GM19240 (cell line): ENCODE measurements around the gene TBC1D2.

Experiments
- DNase-seq: peaks from one replicate; pipeline ENCODE4 v3.0.0; 2011; ENCODE audit warnings: low spot score; ENCODE audit not compliant: insufficient read length

TBC1D2 gene

DNA sequence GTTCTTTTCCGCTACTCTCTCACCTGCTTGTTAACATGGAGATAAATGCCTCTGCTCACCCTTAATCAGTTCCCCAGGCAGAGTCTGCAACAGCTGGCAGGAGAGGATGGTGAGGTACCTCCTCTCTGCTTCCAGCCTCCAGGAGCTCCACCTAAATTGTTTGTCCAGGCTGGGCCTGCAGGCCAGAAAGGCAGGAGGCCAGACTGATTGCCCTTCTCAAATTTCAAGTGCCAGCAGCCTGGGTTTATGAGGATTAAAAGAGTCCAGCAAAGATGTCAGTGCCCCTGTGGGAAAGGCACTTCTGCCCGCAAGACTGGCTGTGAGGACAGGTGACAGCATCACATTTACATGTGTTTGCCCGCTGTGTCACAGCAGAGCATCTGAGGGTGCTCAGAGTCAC is 82.8 kb downstream of the TBC1D2 start:
- no peak for DNase-seq

DNA sequence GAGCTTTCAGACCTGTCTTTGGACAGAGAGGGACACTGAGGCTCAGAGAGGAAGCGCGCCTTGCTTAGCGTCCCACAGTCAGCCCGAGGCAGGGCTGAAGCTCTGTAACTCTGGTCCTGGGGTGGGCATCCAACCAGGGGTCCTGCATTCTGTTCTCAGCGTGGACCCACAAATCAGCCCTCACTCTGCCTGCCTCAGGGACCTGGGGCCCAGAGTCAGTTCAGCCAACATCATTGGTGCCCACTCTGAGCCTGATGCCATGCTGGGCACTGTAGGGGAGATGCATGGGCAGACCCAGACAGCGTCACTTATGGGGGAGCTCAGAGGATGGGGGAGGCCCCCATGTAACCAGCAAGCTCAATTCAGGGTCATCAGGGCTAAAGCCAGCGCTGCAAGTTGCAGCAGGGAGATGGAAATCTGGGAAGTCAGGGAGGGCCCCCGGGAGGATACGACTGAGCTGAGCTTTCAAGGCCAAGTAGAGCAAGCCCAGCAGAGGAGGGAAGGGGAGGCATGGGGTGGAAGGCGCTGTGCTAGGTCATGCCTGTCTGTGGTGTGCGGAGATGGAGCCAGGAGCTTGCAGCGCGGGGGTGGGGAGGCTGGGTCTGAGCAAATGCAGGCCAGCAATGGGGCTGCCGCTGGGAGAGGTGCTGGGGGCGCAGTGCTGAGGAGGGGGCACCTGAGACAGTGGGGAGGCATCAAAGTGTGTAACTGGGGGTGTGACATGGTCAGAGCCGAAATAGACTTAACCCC is 84.1 kb downstream of the TBC1D2 start:
- no peak for DNase-seq

DNA sequence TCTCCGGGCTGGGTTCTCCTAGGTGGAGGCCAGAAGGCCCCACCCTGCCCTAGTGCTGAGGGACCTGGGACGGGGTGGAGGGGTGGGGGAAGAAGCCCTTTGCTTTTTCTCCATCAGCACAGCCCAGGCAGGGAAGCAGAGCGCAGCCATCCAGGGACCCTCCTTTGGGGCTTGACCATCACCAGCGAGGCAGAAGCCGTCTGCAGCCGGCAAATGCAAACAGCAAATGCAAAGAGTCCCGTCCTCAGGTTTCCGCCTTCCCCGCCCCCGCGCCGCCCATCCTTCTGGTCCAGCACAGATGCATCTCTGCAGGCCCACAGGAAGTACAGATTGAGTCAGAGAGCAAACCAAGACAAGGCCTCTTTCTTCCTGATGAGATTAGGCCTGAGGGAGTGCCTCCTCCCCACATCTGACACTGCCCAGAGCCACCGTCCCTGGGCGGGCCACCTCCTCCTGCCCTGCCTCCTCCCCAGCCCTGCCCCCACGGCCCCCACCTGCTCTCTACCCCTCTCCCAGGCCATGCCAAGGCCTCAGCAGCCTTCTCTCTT is 86.4 kb downstream of the TBC1D2 start:
- peak; percentile 93 for DNase-seq

DNA sequence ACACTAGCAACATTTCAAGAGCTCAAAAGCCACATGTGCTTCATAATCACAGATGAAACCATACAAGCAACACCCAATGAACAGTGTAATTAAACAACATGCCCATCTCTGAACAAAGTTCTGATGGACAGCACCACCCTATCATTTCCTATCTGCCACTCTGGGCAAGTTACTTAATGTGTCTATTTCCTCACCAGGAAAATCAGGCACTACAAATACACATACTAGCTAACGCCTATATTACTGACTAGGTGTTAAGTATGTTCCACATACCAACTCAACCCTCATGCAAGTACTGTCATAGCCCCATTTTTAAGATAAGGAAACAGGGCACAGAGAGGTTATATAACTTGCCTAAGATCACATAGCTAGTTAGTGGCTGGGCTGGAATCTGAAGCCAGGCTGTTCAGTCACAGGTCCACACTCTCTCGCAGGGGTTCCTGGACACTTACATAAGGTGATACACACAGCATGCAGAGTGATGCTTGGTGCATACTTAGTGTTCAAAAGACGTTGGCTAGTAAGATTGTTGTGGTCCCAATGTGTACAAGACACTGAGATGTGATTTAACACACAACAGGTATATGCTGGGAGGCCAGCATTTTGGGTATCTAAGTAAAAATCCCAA is 87.2 kb downstream of the TBC1D2 start:
- no peak for DNase-seq

DNA sequence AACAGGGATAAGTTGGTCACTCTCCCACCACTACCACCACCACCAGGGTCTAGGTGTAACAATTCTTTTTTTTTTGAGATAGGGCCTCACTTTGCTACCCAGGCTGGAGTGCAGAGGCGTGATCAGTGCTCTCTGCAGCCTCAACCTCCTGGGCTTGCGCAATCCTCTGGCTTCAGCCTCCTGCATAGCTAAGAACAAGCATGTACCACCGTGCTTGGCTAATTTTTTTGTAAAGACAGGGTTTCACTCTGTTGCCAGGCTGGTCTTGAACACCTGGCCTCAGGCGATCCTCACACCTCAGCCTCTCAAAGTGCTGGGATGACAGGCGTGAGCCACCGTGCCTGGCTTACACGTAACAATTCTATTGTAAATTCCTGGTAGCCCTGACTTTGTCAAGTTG is 90.5 kb downstream of the TBC1D2 start:
- no peak for DNase-seq

DNA sequence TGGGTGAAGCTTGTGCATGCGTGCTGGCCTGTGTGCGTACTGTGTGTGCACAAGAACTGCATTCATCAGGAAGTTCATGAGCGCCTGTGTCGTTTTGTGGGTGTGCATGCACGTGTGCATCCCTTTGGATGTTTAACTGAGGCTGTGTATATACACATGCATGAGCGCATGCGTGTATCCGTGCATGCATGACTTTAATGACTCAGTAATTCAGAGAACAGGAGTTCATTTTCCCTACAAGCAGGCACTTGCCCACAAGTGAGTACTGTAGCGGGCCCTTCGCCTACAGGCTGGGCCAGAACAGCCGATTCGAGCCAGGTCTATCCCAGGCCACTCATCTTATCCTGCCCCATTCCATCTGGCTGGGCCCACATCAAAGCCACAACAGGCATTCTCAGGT is 92.8 kb downstream of the TBC1D2 start:
- DNase-seq, result no peak

DNA sequence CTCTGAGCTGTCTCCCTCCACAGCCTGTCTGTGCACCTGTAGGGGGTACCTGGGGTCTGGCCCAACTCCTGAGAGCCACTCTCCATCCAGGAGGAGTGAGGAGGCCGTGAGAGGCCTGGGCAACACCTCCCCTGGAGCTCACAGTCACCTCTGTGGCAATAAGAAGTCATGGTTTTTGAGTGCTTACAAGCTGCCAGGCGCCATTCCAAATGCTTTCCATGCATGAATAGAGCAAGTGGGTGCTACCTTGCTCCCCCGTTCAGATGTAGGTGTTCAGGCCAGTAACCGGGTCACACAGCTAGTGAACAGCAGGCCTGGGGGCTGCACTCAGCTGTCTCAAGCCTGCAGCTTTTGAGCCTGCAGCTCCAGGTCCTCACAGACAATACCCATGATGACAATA is 93.6 kb downstream of the TBC1D2 start:
- DNase-seq, result no peak

DNA sequence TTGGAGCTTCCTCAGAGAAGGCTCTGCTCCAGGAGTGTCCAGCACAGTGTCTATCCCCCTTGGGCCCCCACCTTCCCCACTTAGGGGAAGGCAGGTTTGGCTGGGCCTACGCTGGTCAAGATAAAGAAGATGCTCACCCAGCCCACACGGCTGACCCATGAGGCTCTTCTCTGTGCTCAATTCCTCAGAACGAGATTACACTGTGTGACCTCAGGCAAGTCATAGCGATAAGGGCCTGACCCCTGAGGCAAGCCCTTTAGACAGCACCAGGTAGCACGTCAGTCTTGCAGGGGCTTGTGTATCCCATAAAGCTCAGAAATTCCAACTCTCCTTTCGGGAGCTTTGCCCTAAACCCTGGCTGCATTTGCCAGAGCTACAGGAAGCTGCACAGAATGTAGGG is 95.7 kb downstream of the TBC1D2 start:
- DNase-seq, result no peak

DNA sequence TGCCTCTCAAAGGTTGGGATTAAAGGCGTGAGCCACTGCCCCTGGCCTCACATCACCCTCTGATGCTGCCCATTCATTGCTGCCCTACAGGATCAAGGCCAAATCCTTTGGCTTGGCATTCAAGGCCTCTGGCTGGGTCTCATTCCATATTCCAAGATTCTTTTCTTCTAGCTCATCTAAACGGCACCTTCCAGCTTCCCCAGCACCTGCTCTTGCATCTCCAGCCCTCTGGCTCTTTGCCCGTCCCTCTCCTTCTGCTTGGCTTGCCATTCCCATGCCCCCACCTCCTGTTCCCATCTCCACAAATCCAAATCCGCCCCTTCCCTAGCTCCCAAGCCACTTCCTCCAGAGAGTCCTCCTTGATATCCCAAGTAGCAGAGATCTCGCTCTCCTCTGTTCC is 96.1 kb downstream of the TBC1D2 start:
- no peak for DNase-seq

DNA sequence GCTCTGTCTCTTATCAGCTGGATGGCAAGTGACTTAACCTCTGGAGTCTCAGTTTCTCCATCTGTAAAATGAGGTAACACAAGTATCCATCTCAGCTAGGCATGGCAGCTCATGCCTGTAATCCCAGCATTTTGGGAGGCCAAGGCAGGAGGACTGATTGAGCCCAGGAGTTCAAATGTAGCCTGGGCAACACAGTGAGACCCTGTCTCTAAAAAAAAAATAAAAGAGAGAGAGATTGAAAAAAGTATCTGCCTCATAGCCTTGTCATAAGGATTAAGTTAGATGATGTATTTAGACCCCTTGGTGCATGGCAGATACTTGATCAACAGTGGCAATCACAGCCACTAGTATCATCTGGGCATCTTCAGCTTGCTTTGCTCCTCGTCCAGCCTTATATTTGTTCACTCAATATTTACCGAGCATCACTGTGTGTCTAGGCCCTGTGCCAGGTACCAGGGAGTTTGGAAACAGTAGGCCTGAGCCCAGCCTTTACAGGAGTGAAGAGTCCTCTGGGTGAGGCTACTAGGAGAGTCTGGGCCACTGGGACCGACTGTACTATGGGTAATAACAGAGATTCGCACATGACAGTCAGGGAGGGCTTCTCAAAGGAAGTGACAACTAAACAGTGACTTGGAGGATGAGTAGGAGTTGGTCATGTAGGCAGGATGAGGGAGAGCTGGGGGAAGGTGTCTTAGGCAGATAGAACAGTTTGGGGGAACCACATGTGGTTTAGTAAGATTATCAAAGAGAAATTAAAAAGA is 97.2 kb downstream of the TBC1D2 start:
- DNase-seq, result no peak

DNA sequence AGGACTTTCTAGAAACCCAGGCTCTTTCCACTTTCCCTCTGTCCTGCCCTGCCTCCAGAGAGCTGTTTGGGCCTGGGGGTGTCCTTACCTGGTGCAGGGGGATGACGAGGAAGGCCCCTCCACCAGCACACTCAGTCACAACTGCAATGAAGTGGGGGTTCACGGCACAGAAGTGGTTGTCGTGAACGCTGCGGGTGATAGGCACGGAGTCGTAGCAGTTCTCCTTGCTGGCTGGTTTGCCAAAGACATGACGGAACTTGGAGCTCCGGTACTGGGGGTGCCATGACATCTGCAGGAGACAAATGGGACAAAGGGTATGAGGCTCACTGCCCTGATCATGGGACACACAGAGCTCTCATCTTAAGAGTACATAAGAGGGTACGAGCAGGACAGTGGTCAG is 98.1 kb downstream of the TBC1D2 start:
- no peak for DNase-seq

DNA sequence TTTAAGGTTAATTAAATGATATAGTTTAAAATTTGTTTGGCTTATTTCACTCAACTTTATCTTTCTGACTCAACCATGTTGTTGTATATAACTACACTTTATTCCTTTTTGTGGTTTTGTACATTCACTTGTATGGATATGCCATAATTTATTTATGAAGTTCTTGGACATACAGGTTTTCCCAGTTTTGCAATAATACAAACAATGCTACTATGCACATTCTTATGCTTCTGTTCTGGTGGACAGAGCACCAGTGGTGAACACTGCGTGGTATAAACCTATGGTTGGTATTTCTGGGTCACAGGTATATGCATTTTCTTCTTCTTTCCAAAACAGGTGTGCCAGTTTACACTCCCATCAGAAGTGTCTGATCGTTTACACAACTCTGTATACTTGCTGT is 100.8 kb downstream of the TBC1D2 start:
- no peak for DNase-seq

DNA sequence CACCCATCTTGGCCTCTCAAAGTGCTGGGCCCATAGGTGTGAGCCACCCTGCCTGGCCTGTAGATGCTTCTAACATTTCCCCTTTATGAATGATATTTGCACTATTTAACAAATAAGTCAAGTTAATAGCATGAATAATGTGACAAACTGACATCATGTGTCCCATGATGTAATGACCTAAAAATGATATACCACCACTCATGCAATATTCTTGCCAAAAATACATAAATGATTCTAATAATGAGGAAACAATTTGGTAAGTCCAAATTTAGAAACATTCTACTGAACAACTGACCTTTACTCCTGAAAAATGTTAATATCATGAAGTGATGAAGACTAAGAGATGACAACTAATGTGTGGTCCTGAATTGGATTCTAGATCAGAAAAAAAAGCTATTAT is 102.9 kb downstream of the TBC1D2 start:
- no peak for DNase-seq

DNA sequence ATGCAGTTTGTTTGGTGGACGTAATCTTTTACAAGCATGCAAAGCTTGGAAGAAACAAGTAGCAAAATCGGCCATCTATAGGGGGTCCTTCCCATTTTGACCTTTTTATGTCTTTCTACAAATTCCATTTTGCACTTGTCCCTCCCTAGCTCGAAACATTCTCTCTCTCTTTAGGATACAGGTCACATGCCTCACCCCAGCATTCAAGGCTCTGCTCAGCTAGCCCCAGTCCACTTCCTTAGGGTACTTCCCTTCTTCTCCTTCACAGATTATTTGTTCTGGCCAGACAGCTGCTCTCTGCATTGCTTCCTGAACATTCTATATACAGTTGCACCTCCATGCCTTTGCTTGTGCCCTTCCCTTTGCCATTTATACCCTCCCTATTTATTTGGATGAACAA is 104.7 kb downstream of the TBC1D2 start:
- DNase-seq, result no peak

DNA sequence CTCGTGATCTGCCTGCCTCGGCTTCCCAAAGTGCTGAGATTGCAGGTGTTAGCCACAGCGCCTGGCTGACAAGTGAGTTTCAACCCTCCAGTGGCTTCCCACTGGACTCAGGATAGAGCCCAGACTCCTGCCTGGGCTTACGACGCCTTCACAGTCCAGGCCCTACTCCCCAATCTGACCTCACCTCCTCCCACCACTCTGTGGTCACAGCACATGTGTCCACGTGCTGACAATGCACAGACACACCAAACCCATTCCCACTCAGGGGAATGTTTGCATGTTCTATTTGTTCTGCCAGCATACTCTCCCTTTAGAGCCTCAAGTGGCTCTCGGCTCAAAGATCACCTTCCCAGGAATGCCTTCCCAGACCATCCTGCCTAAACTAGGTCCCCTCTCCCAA is 105.3 kb downstream of the TBC1D2 start:
- DNase-seq, result no peak

DNA sequence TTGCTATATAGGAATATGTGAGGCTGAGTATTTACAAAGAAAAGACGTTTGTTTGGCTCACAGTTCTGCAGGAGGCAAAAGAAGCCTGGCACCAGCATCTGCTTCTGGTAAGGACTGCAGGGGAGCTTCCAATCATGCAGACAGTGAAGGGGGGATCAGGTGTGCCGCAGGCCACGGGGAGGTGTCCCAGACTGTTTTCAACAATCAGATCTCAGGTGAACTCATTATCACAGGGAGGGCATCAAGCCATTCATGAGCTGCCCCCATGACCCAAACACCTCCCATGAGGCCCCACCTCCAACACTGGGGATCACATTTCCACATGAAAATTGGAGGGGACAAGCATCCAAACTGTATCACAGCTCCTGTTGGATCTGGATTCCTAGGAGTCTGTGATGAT is 106.0 kb downstream of the TBC1D2 start:
- DNase-seq, result no peak
